Measurements from ENCODE around the gene BIN1. TPM values are rescaled to one million over a fixed set of nuclear protein-coding genes. Genes with fewer than 3 reads are reported as not detected.

Gene BIN1
- total RNA-seq, 1 donor from 2014 or later: 90.9 TPM

GRCh38 chr2:127027715-127028114 lies 79.2 kb downstream of the BIN1 start:
- no peak overlapping the region for H3K4me3 ChIP-seq (ENCODE audit: low read depth, low read length)
- peak; percentile 15 for TF ChIP-seq CTCF (IDR thresholded peaks at IDR 0.05; ENCODE audit: insufficient read depth, low read length, poor library complexity, severe bottlenecking)
- H3K27me3 ChIP-seq (ENCODE audit: control insufficient read depth, insufficient read depth, low read length): no peaks in the 10 kb centered on the region
- DNase-seq (ENCODE audit: low read depth): no peak
- H3K36me3 ChIP-seq (ENCODE audit: control insufficient read depth, insufficient read depth, low read length): no peaks in the 10 kb centered on the region

GRCh38 chr2:127025359-127026166 lies 81.4 kb downstream of the BIN1 start:
- Histone ChIP-seq H3K27me3 (ENCODE audit: control insufficient read depth, insufficient read depth, low read length) (no peaks in the 10 kb centered on the region), H3K36me3 (ENCODE audit: control insufficient read depth, insufficient read depth, low read length) (no peaks in the 10 kb centered on the region), H3K4me3 (ENCODE audit: low read depth, low read length) (peak overlapping the region; percentile 45)
- TF ChIP-seq CTCF (IDR thresholded peaks at IDR 0.05; ENCODE audit: insufficient read depth, low read length, poor library complexity, severe bottlenecking): peak; percentile 50
- peak; percentile 57 for DNase-seq (ENCODE audit: low read depth)

- no peak for DNase-seq (ENCODE audit: low read depth)
- H3K27me3 ChIP-seq (ENCODE audit: control insufficient read depth, insufficient read depth, low read length): no peaks in the 10 kb centered on the region
- peak; percentile 46 for TF ChIP-seq CTCF (IDR thresholded peaks at IDR 0.05; ENCODE audit: insufficient read depth, low read length, poor library complexity, severe bottlenecking)
- peak overlapping the region; percentile 45 for H3K4me3 ChIP-seq (ENCODE audit: low read depth, low read length)
- no peaks in the 10 kb centered on the region for H3K36me3 ChIP-seq (ENCODE audit: control insufficient read depth, insufficient read depth, low read length)
Measured at GRCh38 chr2:127024769-127025358, 82.1 kb downstream of the BIN1 start.

GRCh38 chr2:127023504-127023903 lies 83.5 kb downstream of the BIN1 start:
- Histone ChIP-seq H3K4me3 (ENCODE audit: low read depth, low read length) (no peak overlapping the region), H3K27me3 (ENCODE audit: control insufficient read depth, insufficient read depth, low read length) (no peaks in the 10 kb centered on the region), H3K36me3 (ENCODE audit: control insufficient read depth, insufficient read depth, low read length) (no peaks in the 10 kb centered on the region)
- no peak for TF ChIP-seq CTCF (IDR thresholded peaks at IDR 0.05; ENCODE audit: insufficient read depth, low read length, poor library complexity, severe bottlenecking)
- no peak for DNase-seq (ENCODE audit: low read depth)

GRCh38 chr2:127022817-127023216 lies 84.1 kb downstream of the BIN1 start:
- H3K36me3 ChIP-seq (ENCODE audit: control insufficient read depth, insufficient read depth, low read length): no peaks in the 10 kb centered on the region
- no peak for DNase-seq (ENCODE audit: low read depth)
- no peak for TF ChIP-seq CTCF (IDR thresholded peaks at IDR 0.05; ENCODE audit: insufficient read depth, low read length, poor library complexity, severe bottlenecking)
- no peak overlapping the region for H3K4me3 ChIP-seq (ENCODE audit: low read depth, low read length)
- no peaks in the 10 kb centered on the region for H3K27me3 ChIP-seq (ENCODE audit: control insufficient read depth, insufficient read depth, low read length)

Measured in kidney epithelial cell (primary cell).